GM13977 (cell line): ENCODE measurements around the gene CRELD2.

Experiments
- DNase-seq: peaks from one replicate; pipeline ENCODE4 v3.0.0; 2012; ENCODE audit warnings: low spot score
- in situ Hi-C: fragments of 300-500 bp; cut with MboI; formaldehyde crosslinking; loops from one replicate; pipeline ENCODE4 v1.12.0; 2022; ENCODE audit warnings: low sequenced_read_pairs, low pct_unique_long_range_greater_than_20kb, mixed read lengths, inconsistent platforms; ENCODE audit not compliant: unreplicated experiment
- TF ChIP-seq, protein P1 (sequence below): IDR thresholded peaks from 2 replicates; pipeline ENCODE4 v1.5.1; 2012; ENCODE audit warnings: mild to moderate bottlenecking, control low read depth; ENCODE audit not compliant: insufficient read depth; ENCODE audit errors: extremely low read depth, missing control alignments

Gene CRELD2

DNA sequence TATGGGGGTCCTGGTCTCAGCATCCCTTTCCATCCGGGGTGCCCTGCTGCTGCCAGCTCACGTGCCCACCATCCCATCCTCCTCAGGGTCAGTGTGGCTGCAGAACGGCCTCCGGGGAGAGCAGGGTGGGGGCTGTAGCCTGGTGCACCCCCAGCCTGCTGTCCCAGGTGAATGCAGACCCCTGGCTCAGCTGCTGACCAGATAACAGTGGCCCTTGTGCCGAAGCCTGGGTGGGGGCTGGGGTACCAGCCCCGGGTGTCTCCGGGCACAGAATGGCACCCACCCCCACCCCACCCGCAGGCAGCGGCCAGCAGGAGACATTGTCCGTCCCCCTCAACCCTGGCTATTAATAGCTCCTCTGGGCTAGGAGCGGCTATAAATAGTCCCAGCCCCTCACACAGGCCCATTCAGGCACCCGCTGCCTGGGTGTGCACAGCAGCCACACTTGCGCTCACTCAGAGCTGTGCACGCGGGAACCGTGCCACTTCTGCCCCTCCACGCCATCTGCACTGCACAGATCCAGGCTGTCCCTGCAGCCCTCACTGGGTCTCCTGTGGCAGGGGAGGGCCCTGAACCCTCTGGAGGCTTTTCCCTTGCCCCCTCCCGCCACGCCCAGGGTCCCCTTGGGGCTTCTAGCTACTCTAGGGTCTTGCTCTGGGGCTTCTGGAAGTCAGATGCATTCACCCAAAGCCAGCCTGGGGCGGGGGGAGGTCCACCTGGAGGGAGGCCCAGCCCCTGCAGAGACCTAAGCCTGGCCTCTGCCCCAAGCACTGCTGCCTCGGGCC lies 18.7 kb downstream of the CRELD2 start:
- no peak for DNase-seq
- in situ Hi-C loops = loop anchor here (25.0 kb wide), 1 partner anchor 100 kb away; no protein-coding TSS in a partner anchor
- TF ChIP-seq, protein P1, sequence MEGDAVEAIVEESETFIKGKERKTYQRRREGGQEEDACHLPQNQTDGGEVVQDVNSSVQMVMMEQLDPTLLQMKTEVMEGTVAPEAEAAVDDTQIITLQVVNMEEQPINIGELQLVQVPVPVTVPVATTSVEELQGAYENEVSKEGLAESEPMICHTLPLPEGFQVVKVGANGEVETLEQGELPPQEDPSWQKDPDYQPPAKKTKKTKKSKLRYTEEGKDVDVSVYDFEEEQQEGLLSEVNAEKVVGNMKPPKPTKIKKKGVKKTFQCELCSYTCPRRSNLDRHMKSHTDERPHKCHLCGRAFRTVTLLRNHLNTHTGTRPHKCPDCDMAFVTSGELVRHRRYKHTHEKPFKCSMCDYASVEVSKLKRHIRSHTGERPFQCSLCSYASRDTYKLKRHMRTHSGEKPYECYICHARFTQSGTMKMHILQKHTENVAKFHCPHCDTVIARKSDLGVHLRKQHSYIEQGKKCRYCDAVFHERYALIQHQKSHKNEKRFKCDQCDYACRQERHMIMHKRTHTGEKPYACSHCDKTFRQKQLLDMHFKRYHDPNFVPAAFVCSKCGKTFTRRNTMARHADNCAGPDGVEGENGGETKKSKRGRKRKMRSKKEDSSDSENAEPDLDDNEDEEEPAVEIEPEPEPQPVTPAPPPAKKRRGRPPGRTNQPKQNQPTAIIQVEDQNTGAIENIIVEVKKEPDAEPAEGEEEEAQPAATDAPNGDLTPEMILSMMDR = no peak

- no peak for DNase-seq
- in situ Hi-C loops = loop anchor here (25.0 kb wide), 1 partner anchor 99 kb away; no protein-coding TSS in a partner anchor
- TF ChIP-seq, protein P1 = no peak
These were observed 19.5 kb downstream of the CRELD2 start for GRCh38 chr22:49937758-49938564.

- TF ChIP-seq, protein P1 = no peak
- no peak for DNase-seq
- in situ Hi-C loops = loop anchor here (25.0 kb wide), 1 partner anchor 99 kb away; no protein-coding TSS in a partner anchor
These were observed 20.2 kb downstream of the CRELD2 start for GRCh38 chr22:49938565-49939136.

DNA sequence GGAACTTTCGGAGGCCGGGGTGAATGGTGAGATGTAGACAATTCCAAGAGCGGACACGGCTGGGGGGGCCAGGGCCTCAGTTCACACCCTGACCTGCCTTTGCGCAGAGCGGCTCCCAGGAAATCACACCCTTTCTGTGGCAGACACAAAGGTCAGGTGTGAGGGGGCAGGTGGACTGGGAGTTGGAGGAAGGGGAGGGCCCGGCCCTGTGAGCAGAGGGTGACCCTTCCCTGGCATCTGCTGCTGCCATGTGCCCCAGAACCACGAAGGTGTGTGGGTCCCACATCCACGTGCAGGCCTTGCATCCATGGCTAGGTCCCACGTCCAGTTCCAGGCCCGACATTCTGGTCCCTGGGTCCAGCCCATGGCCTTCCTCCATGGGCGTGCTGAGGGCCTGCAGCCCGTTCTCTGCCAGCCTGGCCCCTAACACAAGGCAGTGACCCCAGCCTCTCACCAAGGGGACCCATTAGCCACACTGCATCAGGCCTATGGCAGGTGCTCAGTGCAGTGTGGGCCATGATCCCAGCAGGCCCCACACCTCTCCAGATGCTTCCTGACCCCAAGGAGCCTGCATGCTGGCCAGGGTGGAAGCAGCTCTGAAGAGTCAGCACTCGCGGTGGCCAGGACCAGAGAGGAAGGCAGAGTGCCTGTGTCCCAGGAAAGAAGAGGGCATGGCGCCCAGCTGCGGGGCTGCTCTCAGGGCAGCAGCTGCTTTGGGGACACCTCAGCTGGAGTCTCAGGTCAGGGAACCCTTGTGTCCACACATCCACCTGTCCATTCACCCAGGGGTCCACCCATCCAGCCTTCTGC lies 23.3 kb downstream of the CRELD2 start:
- TF ChIP-seq, protein P1 = no peak
- DNase-seq = no peak
- in situ Hi-C loops = loop anchor here (25.0 kb wide), 1 partner anchor 96 kb away; no protein-coding TSS in a partner anchor

- in situ Hi-C loops = loop anchor here (25.0 kb wide), 1 partner anchor 95 kb away; no protein-coding TSS in a partner anchor
- TF ChIP-seq, protein P1 = no peak
- no peak for DNase-seq
These were observed 24.4 kb downstream of the CRELD2 start for GRCh38 chr22:49942565-49943404.
